Upper lobe of left lung (tissue), 6 donors: ENCODE data around the gene GK. TPM values are rescaled to one million over a fixed set of nuclear protein-coding genes. Genes with fewer than 3 reads are reported as not detected.

Experiments used
- ATAC-seq, 2 donors: fragments of 200-7000 bp; cut with Tn5 transposase; one replicate each; pipeline ENCODE4 v1.9.1; 2022; ENCODE audit warnings: mild to moderate bottlenecking in 2 of 2, moderate library complexity in 2 of 2; ENCODE audit not compliant: low FRiP score in 2 of 2
- DNase-seq, 2 donors: peaks; one replicate each; pipeline ENCODE4 v3.0.0-alpha.2; 2019 to 2020
- H3K27ac ChIP-seq, 4 donors: fragments of 200-600 bp; sonication (generic); one replicate each; pipeline ENCODE4 v1.5.1; 2016 to 2019
- H3K27me3 ChIP-seq, 4 donors: fragments of 200-600 bp; sonication (generic); one replicate each; pipeline ENCODE4 v1.5.1; 2017 to 2019
- H3K36me3 ChIP-seq, 4 donors: fragments of 200-600 bp; sonication (generic); one replicate each; pipeline ENCODE4 v1.5.1; 2016 to 2019
- H3K4me1 ChIP-seq, 4 donors: fragments of 200-600 bp; sonication (generic); one replicate each; pipeline ENCODE4 v1.5.1; 2018 to 2019
- H3K4me3 ChIP-seq, 4 donors: fragments of 200-600 bp; sonication (generic); one replicate each; pipeline ENCODE4 v1.5.1; 2017 to 2019; ENCODE audit warnings: mild to moderate bottlenecking in 2 of 4, moderate library complexity in 1 of 4
- H3K9me3 ChIP-seq, 4 donors: fragments of 200-600 bp; sonication (generic); one replicate each; pipeline ENCODE4 v1.5.1; 2018 to 2019
- EP300 ChIP-seq, 4 donors: sonication (generic); formaldehyde crosslinking; IDR thresholded peaks; one replicate each; pipeline ENCODE4 v1.5.1; 2017; ENCODE audit warnings: antibody characterized with exemption in 4 of 4, control low read depth in 2 of 4
- POLR2A ChIP-seq, 4 donors: fragments of 450-650 bp; IDR thresholded peaks; one replicate each; pipeline ENCODE4 v1.5.1; 2016 to 2017; ENCODE audit warnings: antibody characterized with exemption in 4 of 4, mild to moderate bottlenecking in 2 of 4
- POLR2AphosphoS5 ChIP-seq, 2 donors: sonication (generic); formaldehyde crosslinking; IDR thresholded peaks; one replicate each; pipeline ENCODE4 v1.5.1; 2017; ENCODE audit warnings: antibody characterized with exemption in 2 of 2
- WGBS, 2 donors: methylation state at CpG; one replicate each; pipeline ENCODE4 v1.1.5; 2017 to 2018; 5-methylcytosine and 5-hydroxymethylcytosine counted together
- total RNA-seq, 6 donors: library from RNA; depleted of rRNA in 4 of 6; stranded (reverse); fragments of >200 nt in 4 of 6; gene quantifications; one replicate each; pipeline versions ENCODE4 v1.1.0 to v1.2.1, GENCODE V29; 2016 to 2021
- TF ChIP-seq, protein P1 (sequence below), 6 experiments: fragments of 450-650 bp in 4 of 6; fragments of 200-600 bp in 2 of 6; sonication (generic) in 2 of 6; IDR thresholded peaks; one replicate each; pipeline ENCODE4 v1.5.1; 2016 to 2019; ENCODE audit warnings: antibody characterized with exemption in 6 of 6
- donor health status: DM: no; HTN: no; CAD: no; lungs with moderate emphysema.
- donor health status: DM: no; HTN: yes; CAD: no; lungs with severe emphysema.

The GK gene
- 10 to 100 TPM; 19.6 to 63.9 (median 32.2) TPM for total RNA-seq

DNA sequence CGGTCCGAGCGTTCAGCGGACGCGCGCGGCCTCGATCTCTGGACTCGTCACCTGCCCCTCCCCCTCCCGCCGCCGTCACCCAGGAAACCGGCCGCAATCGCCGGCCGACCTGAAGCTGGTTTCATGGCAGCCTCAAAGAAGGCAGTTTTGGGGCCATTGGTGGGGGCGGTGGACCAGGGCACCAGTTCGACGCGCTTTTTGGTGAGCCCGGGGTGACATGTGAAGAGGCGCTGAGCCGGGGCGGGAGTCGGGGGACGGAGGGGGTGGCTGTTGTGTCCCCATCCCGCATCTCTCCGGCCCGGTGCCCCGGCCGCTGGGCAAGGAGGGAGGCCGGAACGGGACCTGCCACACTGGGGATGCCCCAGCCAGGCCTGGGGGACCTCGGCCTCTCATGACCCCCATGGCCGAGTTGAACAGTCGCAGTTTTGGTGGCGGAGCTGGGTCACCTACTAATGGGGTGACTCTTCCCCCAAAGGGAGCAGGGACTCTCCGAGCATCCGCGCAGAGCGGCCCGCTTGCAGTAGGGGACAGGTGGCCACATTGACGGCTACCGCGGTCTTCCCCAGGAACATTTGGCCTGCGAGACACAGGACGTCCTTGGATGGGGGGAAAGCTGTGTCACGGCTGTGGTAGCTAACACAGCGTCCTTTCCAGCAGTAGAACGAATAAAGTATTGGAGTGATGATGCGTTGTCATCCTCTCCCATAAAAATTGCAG, at the start of gene GK:
Gene GK, plus strand, starts transcription at position 9 of the 717 bp plus-strand sequence. Its CDS starts 115 bp downstream, at position 124.
- peak within 1 kb of the TSS; percentile 68 to 92 (median 86) for H3K27ac ChIP-seq
- ATAC-seq = peak; percentile 9 to 12
- no peak for TF ChIP-seq POLR2A (IDR thresholded peaks at IDR 0.05)
- no peak for TF ChIP-seq EP300 (IDR thresholded peaks at IDR 0.05)
- TF ChIP-seq POLR2AphosphoS5 (IDR thresholded peaks at IDR 0.05) = no peak
- TF ChIP-seq, protein P1, sequence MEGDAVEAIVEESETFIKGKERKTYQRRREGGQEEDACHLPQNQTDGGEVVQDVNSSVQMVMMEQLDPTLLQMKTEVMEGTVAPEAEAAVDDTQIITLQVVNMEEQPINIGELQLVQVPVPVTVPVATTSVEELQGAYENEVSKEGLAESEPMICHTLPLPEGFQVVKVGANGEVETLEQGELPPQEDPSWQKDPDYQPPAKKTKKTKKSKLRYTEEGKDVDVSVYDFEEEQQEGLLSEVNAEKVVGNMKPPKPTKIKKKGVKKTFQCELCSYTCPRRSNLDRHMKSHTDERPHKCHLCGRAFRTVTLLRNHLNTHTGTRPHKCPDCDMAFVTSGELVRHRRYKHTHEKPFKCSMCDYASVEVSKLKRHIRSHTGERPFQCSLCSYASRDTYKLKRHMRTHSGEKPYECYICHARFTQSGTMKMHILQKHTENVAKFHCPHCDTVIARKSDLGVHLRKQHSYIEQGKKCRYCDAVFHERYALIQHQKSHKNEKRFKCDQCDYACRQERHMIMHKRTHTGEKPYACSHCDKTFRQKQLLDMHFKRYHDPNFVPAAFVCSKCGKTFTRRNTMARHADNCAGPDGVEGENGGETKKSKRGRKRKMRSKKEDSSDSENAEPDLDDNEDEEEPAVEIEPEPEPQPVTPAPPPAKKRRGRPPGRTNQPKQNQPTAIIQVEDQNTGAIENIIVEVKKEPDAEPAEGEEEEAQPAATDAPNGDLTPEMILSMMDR (IDR thresholded peaks at IDR 0.05) = no peak
- H3K36me3 ChIP-seq = no peaks in the 10 kb centered on the region
- no peak for DNase-seq
- H3K4me3 ChIP-seq = peak within 1 kb of the TSS; percentile 26 to 69 (median 62)
- H3K9me3 ChIP-seq = no peaks in the 10 kb centered on the region
- 2 to 38% methylated on average over 16 to 45 of the region's 53 CpGs for WGBS, 2 donors
- H3K27me3 ChIP-seq = no peaks in the 10 kb centered on the region
- no peaks in the 10 kb centered on the region for H3K4me1 ChIP-seq

DNA sequence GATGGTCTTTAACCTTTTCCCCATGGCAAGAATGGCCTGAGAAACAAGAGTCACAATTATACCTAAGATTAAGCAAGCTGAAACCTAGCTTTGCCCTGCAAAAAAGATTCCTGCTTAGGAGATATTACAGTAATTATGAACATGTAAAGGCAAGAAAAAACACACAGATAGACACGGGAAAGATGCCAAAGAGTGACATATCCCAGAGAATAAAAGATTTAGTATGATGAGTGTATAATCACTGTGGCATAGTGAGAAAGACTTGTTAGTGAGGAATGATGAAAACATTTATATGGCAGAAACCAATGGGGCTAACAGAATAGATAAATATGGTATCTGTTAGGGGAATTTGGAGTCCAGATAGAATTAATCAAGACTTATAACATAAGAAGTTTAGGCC, 46.1 kb upstream of the GK start:
- TF ChIP-seq POLR2AphosphoS5 (IDR thresholded peaks at IDR 0.05) = no peak
- no peak for TF ChIP-seq EP300 (IDR thresholded peaks at IDR 0.05)
- 65 to 67% methylated on average over 1 of the region's 1 CpG for WGBS, 2 donors
- DNase-seq (no peak), ATAC-seq (no peak)
- H3K36me3 ChIP-seq = no peaks in the 10 kb centered on the region
- no peaks in the 10 kb centered on the region for H3K4me1 ChIP-seq
- H3K27ac ChIP-seq = no peak overlapping the region
- no peaks in the 10 kb centered on the region for H3K9me3 ChIP-seq
- H3K27me3 ChIP-seq = no peaks in the 10 kb centered on the region
- H3K4me3 ChIP-seq = no peak overlapping the region

DNA sequence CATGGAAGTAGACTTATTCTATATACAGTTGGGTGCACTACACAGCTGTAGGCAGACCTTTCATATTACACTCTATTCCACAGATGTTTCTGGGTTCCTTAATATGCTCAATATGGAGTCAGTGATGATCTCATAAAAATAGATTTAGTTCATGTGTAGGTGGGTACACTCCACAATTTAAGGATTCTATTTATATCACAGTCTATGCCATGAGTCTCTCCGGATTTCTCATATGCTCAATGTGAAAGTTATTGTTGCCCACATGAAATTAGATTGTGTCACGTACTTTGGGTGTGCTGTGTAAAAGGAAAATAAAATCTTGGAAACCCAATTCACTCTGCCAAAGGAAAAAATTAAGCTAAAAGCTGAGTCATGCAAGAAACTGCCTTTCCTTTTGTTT, 43.2 kb upstream of the GK start:
- H3K4me1 ChIP-seq = no peaks in the 10 kb centered on the region
- H3K36me3 ChIP-seq = no peaks in the 10 kb centered on the region
- no peak for ATAC-seq
- 42 to 69% methylated on average over 2 of the region's 2 CpGs for WGBS, 2 donors
- H3K27me3 ChIP-seq = no peaks in the 10 kb centered on the region
- no peak overlapping the region for H3K4me3 ChIP-seq
- TF ChIP-seq EP300 (IDR thresholded peaks at IDR 0.05) (no peak), POLR2AphosphoS5 (IDR thresholded peaks at IDR 0.05) (no peak), POLR2A (IDR thresholded peaks at IDR 0.05) (no peak)
- TF ChIP-seq, protein P1 (IDR thresholded peaks at IDR 0.05) = no peak
- no peaks in the 10 kb centered on the region for H3K9me3 ChIP-seq
- DNase-seq = no peak
- H3K27ac ChIP-seq = no peak overlapping the region

- no peak overlapping the region for H3K4me3 ChIP-seq
- H3K27me3 ChIP-seq = no peaks in the 10 kb centered on the region
- DNase-seq = peak in 1 of 2 donors; percentile 52
- TF ChIP-seq POLR2AphosphoS5 (IDR thresholded peaks at IDR 0.05) (no peak), POLR2A (IDR thresholded peaks at IDR 0.05) (no peak), EP300 (IDR thresholded peaks at IDR 0.05) (no peak)
- TF ChIP-seq, protein P1 (IDR thresholded peaks at IDR 0.05) = no peak
- 51 to 74% methylated on average over 5 to 6 of the region's 6 CpGs for WGBS, 2 donors
- peak; percentile 36 to 67 for ATAC-seq
- H3K36me3 ChIP-seq = no peaks in the 10 kb centered on the region
- peak overlapping the region in 3 of 4 donors; percentile 59 to 67 (median 64) for H3K27ac ChIP-seq
- no peaks in the 10 kb centered on the region for H3K9me3 ChIP-seq
- H3K4me1 ChIP-seq = no peaks in the 10 kb centered on the region
These were observed 41.0 kb upstream of the GK start for GRCh38 chrX:30612250-30612655.

DNA sequence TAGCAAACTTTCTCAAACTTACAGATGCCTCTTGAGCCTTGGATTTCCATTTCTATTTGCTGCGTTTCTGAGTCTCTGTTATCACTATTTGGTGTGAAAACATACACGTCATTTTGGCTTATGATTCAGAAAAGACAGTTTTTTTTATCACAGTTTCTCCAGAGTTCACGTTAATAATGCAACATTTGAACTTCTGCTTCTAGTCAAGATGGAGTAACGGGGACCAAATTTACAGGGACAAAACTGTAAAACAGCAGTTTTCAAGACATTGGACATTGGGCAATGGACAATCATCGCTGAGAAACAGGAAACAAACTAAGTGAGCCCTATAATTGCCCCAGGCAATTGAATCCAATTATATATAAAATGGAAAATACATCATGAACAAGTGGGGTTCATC, 39.5 kb upstream of the GK start:
- TF ChIP-seq, protein P1 (IDR thresholded peaks at IDR 0.05) = no peak
- TF ChIP-seq EP300 (IDR thresholded peaks at IDR 0.05) (no peak), POLR2AphosphoS5 (IDR thresholded peaks at IDR 0.05) (no peak), POLR2A (IDR thresholded peaks at IDR 0.05) (no peak)
- ATAC-seq (peak in 1 of 2 donors; percentile 57), DNase-seq (no peak)
- WGBS, 2 donors = 54 to 58% methylated on average over 5 of the region's 5 CpGs
- H3K27me3 ChIP-seq = no peaks in the 10 kb centered on the region
- peak overlapping the region; percentile 39 to 67 (median 62) for H3K27ac ChIP-seq
- H3K9me3 ChIP-seq = no peaks in the 10 kb centered on the region
- no peaks in the 10 kb centered on the region for H3K36me3 ChIP-seq
- no peak overlapping the region for H3K4me3 ChIP-seq
- no peaks in the 10 kb centered on the region for H3K4me1 ChIP-seq
